ENCODE results near the gene AGAP1.

AGAP1 gene

GRCh38 chr2:236101311-236101950 lies 607.6 kb downstream of the AGAP1 start:
- no peak overlapping the region for H3K4me3 ChIP-seq (replicated peaks in 1 of 2; ENCODE audit: low read depth in 2 of 2, low read length in 2 of 2)
- TF ChIP-seq, protein P1, sequence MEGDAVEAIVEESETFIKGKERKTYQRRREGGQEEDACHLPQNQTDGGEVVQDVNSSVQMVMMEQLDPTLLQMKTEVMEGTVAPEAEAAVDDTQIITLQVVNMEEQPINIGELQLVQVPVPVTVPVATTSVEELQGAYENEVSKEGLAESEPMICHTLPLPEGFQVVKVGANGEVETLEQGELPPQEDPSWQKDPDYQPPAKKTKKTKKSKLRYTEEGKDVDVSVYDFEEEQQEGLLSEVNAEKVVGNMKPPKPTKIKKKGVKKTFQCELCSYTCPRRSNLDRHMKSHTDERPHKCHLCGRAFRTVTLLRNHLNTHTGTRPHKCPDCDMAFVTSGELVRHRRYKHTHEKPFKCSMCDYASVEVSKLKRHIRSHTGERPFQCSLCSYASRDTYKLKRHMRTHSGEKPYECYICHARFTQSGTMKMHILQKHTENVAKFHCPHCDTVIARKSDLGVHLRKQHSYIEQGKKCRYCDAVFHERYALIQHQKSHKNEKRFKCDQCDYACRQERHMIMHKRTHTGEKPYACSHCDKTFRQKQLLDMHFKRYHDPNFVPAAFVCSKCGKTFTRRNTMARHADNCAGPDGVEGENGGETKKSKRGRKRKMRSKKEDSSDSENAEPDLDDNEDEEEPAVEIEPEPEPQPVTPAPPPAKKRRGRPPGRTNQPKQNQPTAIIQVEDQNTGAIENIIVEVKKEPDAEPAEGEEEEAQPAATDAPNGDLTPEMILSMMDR (IDR thresholded peaks at IDR 0.05; ENCODE audit: low read depth, low read length) = no peak
- DNase-seq (ENCODE audit: low read depth in 2 of 2) = no peak

- DNase-seq (ENCODE audit: low read depth in 2 of 2) = no peak
- TF ChIP-seq, protein P1 (IDR thresholded peaks at IDR 0.05; ENCODE audit: low read depth, low read length) = no peak
- H3K4me3 ChIP-seq (replicated peaks in 1 of 2; ENCODE audit: low read depth in 2 of 2, low read length in 2 of 2) = no peak overlapping the region
Measured at GRCh38 chr2:236102971-236103370, 609.1 kb downstream of the AGAP1 start.

- TF ChIP-seq, protein P1 (IDR thresholded peaks at IDR 0.05; ENCODE audit: low read depth, low read length) = no peak
- H3K4me3 ChIP-seq (replicated peaks in 1 of 2; ENCODE audit: low read depth in 2 of 2, low read length in 2 of 2) = no peak overlapping the region
- no peak for DNase-seq (ENCODE audit: low read depth in 2 of 2)
Measured at GRCh38 chr2:236103981-236104380, 610.1 kb downstream of the AGAP1 start.

GRCh38 chr2:236105955-236106607 lies 612.2 kb downstream of the AGAP1 start:
- DNase-seq (ENCODE audit: low read depth in 2 of 2) = no peak
- no peak overlapping the region for H3K4me3 ChIP-seq (replicated peaks in 1 of 2; ENCODE audit: low read depth in 2 of 2, low read length in 2 of 2)
- TF ChIP-seq, protein P1 (IDR thresholded peaks at IDR 0.05; ENCODE audit: low read depth, low read length) = no peak

DNA sequence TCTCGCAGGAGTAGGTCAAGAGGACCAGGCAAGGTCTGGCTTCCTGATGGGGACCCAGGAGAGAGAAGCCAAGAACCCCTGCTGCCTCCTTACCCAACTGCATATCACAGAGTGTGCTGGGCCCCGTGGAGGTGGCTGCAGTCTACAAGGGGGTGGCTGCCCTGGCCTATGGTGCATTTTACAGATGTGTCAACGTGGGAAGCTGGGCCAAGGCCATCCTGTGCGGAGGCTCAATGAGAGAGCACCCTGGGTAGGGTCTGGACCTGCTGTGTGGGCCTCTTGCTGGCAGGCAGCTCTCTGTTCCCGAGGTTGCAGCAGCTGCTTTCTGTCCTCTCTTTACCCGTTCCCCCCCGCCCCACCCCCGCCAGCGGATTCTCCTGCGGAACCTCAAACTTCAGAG lies 612.9 kb downstream of the AGAP1 start:
- no peak overlapping the region for H3K4me3 ChIP-seq (replicated peaks in 1 of 2; ENCODE audit: low read depth in 2 of 2, low read length in 2 of 2)
- TF ChIP-seq, protein P1 (IDR thresholded peaks at IDR 0.05; ENCODE audit: low read depth, low read length) = no peak

DNA sequence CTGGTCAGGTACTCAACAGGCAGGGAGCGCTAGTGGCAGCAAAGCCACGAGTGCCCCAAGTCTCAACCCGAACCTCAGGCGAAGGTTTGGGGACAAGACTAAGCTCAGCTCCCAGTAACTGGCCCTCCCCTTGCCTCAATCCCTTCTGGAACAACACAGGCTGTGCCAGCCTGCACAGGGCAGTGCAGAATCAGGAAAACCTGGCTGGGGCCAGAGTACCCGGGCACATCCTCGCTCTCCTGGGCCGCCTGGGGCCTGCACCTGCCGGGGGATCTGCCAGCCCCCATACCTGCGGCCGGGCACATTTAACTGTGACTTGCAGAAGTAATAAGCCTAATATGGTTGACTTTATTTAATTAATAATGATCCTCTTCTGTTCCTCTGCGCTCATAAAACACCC lies 613.7 kb downstream of the AGAP1 start:
- H3K4me3 ChIP-seq (replicated peaks in 1 of 2; ENCODE audit: low read depth in 2 of 2, low read length in 2 of 2) = no peak overlapping the region
- TF ChIP-seq, protein P1 (IDR thresholded peaks at IDR 0.05; ENCODE audit: low read depth, low read length) = no peak
- no peak for DNase-seq (ENCODE audit: low read depth in 2 of 2)

More for the DNA sequence above, 612.9 kb downstream of the AGAP1 start:
- DNase-seq (ENCODE audit: low read depth in 2 of 2) = no peak

Measured in cardiac fibroblast (primary cell).